HG02884 (cell line): ENCODE measurements around the gene FCHSD1.

Source experiments
- ATAC-seq: cut with Tn5 transposase; IDR thresholded peaks from one replicate; pipeline ENCODE4 v1.9.1; 2021; ENCODE audit warnings: mild to moderate bottlenecking, moderate library complexity; ENCODE audit not compliant: unreplicated experiment

FCHSD1 gene

DNA sequence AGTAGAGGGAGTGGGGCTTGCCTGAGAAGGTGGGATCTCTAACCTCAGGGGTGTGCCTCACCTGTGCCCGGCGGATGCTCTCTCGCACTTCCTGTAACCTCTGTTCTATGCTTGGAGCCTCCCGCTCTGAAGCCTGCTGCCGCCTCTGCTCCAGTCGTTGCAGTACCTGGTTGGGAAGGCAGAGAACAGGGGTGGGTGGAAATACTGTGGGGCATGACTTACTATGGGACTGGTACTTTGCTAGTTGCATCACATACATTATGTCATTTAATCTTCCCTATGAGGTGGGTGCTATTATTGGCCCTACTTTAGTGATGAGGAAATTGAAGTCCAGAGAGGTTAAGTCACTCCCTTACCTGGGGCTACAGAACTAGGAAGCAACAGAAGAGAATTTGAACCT, 5.2 kb downstream of the FCHSD1 start:
- ATAC-seq = no peak

DNA sequence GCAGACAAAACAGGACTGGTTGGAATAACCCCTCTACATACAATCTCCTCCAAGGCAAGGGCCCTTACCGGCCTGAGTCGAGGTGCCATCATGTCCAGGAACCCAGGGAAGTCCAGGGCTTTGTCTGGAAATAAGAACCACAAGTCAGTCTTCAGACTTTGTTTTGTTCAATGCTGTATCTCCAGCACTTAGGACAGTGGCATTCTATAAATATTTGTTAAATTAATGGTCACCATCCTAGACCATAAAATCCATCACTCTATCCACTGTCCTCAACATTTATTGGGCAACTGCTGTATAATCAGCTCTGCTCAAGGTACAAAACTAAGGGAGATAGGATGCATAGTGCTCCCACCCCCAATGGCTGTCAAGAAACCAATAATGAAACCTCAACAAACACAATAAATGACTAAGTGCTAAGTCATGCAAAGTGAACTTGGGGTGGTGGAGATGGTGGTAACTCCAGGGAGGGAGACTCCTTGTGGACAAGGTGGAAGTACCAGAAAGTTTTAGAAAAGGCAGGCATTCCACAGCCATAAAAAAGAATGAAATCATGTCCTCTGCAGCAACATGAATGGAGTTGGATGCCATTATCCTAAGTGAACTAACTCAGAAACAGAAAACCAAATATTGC, 9.5 kb downstream of the FCHSD1 start:
- peak; percentile 63 for ATAC-seq

DNA sequence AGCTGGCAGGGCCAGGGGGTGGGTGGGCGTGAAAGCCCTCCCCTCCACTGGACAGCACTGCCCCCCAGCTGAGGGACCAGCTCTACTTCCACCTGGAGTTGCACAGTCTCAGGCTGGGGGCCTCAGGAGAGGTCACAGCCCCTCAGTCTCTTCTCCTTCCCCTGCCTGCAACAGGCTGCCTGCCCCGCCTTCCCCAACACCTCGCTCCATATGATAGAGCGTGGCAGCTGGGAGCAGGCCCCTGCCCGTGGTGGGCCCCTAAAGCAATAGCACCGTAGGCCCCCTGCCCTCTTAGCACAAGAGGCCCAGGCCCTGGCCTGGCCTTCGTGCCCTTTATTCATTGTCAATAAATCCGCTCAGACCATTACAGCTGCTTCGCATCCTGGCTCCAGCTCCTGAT, 10.5 kb downstream of the FCHSD1 start:
- ATAC-seq = no peak

DNA sequence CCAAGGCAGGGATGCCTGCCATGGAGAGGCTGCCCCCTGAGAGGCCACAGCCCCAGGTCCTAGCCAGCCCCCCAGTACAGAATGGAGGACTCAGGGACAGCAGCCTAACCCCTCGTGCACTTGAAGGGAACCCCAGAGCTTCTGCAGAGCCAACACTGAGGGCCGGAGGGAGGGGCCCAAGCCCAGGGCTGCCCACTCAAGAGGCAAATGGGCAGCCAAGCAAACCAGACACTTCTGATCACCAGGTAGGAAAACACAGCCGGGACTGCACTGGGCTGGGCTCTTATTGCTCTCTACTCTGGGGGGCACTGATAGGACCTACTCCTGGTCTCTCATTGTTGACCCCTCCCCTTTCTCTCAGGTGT, 11.2 kb downstream of the FCHSD1 start:
- ATAC-seq = no peak

DNA sequence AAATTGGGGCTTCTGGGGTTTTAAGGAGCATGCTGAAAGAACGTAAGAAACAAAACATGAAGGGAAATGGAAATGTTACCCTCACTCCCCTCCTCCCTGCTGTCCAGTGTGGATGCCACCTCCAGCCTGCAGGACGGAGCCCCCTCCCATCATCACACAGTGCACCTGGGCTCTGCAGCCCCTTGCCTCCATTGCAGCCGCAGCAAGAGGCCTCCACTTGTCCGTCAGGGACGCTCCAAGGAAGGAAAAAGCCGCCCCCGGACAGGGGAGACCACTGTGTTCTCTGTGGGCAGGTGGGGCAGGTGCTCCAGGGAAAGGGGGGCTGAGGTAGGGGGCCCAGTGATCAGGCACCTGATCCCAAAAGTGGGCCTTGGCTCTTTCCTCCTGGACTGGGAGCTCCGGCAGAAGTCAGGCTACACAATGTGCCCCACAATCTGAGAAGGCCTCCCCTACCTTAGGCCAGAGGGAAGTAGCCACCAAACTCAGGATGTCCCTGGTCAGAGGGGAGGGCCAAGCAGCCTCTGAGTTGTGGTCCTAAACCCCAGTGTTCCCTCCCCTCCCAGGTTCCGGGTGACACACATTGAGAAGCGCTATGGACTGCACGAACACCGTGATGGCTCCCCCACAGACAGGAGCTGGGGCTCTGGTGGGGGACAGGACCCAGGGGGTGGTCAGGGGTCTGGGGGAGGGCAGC, 11.7 kb downstream of the FCHSD1 start:
- no peak for ATAC-seq

DNA sequence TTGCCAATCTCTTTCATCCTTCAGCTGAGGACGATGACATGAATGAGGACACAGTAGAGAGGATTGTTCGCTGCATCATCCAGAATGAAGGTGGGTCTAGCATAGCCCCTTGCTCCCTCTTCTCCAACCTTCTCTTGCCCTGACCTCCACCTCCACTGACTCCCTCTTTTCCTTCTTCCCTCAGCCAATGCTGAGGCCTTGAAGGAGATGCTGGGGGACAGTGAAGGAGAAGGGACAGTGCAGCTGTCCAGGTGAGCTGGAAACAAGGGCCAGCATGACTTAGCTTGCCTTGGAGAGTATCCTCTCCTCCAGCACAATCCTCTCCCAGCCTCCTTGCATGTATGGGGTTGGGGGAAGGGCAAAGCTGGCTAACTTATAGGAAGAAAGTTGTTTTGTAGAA, 12.4 kb downstream of the FCHSD1 start:
- no peak for ATAC-seq

DNA sequence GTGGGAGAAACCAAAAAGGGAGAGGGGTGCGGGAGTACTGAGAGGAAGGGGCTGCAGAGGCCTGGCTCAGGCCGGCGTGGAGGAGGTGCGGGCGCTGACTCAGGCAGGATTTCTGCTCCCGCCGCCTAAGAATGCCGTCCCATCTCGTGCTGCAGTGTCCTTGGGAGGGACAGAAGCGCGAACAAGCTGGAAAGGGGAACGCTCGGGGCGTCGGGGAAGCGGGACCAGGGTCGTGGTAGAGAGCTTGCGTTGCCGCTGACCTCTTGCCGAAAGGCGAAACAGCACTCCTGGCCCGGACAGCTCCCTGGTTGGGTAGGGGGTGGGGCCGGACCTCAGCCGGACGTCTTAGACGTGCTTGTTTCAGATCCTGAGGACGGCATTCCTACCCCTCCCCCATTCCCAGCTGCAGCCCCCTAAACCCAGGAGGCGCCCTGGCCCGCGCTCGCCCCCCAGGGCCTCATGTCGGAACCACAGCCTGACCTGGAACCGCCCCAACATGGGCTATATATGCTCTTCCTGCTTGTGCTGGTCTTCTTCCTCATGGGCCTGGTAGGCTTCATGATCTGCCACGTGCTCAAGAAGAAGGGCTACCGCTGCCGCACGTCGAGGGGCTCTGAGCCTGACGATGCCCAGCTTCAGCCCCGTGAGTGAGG, 13.3 kb downstream of the FCHSD1 start:
- peak; percentile 26 for ATAC-seq

DNA sequence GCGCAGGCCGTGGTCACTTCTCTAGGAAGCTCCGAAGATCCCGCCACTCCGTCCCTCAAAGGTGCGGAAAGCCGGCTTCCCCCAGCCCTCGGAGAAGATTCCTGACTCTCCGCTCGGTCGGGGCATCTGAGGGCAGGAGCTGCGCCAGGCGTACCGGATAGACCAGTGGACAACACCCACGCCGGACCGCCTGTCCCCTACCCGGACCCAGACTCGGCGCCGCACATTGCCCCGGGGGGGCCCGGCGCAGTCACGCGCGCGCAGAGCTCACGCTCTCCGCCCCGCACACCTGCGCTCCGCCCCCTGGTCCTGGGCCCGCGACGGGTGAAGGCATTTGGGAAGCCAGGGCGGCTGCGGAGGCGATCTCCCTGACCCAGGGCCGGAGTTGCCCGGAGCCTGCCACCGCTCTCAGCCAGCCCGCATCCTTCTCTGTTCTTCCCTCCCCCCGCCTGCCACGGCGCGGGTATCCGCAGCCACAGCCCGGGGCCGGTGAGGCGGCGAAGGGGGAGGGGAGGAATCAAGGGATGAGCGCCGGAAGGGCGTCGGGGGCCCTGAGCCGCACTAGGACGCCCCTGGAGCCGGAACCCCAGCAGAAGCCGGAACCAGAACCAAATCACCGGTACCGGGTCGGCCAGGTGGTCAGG, 14.0 kb downstream of the FCHSD1 start:
- peak; percentile 11 for ATAC-seq

DNA sequence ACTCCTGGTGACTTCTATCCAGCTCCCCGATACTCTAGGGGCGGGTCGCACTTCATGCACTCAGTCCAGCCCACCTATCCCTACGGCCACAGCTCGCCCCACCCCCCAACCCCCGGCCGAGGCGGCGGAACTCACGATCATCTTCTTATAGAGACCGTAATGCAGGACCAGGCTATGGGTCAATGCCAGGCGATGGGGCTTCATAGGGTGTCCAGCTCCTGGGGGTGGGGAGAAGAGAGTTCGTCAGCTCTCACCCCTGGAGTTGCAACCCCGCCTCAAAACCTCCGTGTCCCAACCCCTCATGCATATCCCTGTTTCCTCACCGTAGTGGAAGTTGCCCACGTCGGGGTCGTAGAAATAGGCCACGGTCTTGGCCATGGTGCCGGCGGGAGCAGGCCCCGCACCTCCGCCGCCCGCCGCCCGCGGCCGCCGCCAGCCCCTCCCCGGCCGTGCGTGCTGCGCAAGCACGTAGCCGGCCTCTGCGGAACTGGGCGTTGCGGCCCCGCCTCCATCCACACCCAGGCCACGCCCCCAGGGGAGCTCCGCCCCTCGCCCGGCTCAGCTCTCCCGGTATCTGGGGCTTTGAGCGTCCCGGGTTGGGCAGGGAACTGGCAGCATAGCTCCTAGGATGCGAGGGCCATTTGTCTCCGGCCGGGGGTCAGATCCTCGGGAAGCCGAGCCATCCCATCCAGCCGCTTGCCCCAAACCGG, 14.7 kb downstream of the FCHSD1 start, which contains the start of the genes HDAC3 and RELL2:
HDAC3 (minus strand) TSS at position 437 of the 710 bp plus-strand sequence; CDS start at position 378, 59 bp downstream.
RELL2 (plus strand) TSS at position 585 of the 710 bp plus-strand sequence. CDS start 1,229 bp downstream, outside the sequence.
- ATAC-seq = peak; percentile 61

DNA sequence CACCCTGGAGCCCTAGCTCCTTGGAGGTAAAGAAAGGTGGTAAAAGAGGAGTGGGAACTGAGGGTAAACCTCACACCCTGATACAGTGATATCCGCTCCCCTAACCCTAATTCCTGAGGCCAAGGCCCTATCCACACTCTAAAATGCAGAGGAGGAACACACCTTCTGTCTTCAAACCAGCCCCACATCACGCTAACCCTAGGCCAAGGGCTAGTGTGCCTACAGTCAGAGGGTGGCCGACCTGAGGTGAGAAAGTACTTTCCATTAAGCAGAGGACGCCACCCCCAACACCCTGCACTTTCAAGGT, 15.2 kb downstream of the FCHSD1 start:
- no peak for ATAC-seq

DNA sequence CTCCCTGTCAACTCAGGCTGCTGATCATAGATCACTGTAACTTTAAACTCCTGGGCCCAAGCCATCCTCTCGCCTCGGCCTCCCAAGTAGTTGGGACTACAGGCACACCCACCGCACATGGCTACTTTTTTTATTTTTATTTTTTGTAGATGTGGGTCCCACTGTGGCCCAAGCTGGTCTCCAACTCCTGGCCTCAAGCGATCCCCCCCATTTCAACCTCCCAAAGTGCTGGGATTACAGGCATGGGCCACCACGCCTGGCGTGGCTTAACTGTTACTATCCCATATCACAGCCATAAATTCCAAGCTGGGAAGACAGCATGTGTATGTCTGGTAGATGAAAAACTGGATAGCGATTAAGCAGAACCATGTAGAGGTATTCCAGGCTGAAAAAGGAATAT, 15.6 kb downstream of the FCHSD1 start:
- ATAC-seq = no peak

DNA sequence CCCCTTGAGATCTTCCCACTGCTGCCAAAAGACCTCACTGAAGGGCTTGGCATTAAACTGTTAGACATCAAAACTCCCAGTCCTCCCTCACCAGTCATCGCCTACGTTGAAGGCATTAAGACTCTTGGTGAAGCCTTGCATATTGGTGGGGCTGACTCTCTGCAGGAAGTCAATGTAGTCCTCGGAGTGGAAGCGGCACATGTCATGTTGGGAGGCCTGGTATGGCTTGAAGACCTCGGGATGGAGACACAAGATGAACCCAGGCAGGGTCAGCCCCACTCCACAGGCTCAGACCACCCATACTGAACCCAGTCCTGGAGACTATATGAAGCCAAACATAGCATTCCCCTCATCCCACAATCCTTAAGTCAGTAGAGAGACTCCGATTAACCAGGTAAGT, 16.5 kb downstream of the FCHSD1 start:
- no peak for ATAC-seq

DNA sequence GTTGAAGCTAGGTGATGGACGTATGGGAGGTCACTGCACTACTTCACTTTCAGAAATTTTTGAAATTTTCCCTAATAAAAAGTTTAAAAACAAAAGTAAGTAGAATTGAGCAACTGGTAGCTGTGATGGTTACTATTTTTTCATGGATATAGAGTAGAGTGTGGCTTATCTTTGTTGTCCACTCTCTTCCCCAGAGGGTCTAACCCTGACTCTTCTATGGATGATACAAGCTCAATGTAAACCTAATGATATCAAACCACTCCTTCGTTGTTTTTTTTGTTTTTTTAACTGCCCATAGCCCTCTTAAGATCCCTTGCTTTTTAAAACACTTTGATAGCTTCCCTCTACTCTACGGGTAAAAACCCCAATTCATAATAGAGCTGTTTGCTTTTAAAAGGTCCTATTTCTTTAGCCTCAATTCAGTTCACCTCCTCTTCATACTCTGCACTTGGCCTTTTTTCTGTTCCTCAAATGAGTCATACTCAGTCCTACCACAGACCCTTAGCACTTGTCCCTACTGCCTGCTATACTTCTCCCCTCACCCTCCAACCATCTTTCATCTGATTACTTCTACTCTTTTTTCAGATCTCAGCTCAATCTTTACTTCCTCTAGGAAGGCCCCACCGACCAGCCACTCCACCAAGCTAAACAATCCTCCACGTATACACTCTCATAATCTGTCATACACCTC, 17.2 kb downstream of the FCHSD1 start:
- ATAC-seq = peak; percentile 73

DNA sequence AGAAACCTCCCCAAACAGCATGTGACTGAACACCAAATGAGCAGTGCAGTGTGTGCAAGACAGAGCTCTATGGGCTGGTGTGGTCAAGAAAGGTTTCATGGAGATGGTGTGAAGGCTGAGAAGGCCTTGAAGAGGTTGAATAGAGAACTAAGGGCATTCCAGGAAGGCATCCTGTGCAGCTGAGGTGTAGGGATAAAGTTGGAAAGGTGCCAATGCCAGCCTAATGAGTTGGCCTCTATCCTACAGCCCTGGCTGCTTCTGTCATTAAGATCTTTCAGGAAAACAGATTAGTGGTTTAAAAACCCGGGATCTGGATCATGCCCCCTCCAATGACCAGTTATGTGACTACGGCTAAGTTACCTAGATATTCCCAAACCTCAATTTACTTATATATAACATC, 18.6 kb downstream of the FCHSD1 start:
- ATAC-seq = no peak

DNA sequence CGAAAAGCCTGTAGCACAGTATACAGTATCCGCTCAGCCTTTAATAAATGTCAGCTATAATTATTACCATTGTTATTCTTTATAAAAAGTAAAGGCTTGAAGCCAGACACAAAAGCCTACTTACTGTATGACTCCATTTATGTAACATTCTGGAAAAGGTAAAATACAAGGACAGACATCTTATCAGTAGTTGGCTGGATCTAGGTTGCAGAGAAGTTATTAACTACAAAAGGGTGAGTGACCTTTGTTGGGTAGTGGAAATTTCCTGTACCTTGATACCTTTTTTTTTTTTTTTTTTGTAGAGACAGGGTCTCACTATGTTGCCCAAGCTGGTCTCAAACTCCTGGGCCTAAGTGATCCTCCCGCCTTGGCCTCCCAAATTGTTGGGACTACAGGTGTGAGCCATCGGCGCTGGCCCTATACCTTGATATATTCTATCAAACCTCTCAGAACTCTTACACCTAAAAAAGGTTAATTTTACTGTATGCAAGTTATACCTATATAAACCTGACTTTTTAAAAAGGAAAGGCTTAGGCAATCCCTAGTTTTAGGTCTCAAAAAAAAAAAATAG, 20.6 kb downstream of the FCHSD1 start:
- no peak for ATAC-seq

DNA sequence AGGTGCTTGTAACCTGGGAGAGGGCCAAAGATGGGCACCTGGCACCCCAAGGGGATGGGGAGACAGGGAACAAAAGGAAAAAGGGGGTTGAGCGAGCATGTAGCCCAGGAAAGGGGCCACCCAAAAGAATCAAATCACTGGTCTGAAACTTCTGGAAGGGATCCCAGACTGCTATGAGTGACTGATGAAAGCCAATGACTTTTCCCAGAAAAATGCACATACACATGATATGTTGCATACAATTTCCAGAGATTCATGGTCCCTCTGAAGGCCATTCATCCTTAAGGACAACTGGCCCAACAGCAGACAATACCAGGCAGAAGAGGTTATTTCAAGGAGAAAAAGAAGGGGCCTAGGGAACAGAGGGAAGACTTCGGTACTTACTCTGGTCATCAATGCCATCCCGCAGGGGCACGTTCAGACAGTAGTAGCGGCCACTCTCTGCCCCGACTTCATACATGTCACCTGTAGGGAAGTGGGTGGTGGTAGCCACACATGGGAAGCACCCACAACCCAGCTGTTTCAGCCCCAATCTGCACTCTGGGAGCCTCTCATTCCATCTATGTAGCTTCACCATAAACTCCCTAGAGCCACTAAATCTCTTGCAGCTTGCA, 22.9 kb downstream of the FCHSD1 start:
- no peak for ATAC-seq

DNA sequence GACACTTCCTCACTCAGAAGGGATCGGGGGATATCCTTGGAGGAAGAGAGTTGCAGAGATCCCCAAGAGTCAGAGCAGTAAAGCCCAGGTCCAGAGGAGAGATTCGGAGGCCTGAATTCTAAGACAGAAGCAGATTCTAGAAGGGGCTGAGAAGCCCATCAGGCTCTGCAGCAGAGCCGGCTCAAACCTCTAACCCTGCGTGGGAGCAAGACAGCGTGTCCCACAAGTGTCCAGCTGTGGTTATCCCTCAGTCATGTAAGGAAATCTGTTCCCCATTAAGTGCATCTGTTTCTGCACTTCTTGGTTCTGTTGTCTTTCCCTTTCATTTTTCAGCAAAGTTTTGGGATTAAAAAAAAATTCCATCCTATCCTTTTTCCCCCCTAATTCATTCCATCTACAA, 27.6 kb downstream of the FCHSD1 start:
- no peak for ATAC-seq

DNA sequence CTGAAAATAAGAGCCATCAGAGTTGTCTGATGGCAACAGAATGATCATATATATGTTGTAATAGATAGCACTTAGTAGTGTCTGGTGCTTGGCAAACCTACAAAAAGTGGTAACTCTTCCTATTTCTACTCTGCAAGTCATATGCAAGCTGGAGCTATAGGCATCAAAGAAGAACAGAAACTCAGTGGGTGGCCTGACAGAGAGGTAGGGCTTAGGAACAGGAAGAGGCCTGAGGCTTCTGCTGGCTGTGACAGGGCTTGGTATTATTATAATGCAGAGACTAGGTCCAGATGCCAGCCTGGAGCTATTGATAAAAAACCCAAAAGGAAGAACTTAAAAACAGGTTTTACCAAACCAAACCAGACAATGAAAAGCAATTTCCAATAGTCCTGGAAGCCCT, 28.0 kb downstream of the FCHSD1 start:
- ATAC-seq = peak; percentile 65

DNA sequence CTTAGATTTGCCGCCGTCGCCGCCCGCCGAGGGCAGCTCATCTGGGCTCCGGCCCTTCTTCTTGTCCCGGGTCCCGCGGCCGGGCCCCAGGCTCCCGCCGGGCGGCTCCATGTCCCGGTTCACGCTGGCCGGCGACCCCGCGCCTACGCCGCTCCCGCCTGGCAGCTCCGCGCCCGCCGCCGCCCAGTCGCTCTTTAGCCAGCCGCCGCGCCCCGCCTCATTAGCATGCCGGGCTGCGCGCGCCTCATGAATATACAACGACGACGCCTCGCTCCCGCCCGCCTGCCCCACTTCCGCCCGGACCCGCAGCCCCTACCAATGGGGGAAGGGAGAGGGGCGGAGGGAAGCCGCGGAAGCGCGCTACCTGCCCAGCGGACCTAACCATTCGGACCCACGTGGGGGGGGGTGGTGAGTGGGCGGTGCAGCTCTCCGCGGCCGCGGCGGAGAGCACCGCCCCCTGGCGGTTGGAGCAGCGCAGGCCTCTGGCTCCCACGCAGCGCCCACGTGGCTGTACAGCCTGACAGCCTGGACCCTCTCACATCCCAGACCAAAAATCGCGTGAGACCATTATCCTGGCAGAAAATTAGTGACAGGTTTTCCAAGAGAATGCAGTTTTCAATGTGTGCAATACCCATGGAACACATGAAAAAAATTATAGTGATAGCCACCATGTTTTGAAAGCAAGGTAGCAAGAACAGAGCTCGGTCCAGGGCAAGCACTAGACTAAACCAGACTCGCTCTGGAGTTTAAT, 32.2 kb downstream of the FCHSD1 start, which contains the start of gene DIAPH1:
DIAPH1 (minus strand) TSS at position 197 of the 751 bp plus-strand sequence; CDS start at position 111, 86 bp downstream.
- peak; percentile 72 for ATAC-seq
